Activated effector memory CD4-positive, alpha-beta T cell treated with anti-CD3 and anti-CD28 coated beads, Interleukin-2, amount 50 U/mL, for 16 hours (primary cell): ENCODE measurements around the gene SPEG.
"Not testable (repeated sequence)": the region's sequence is repeated elsewhere in the genome, so short reads cannot be mapped to it uniquely, and the experiment has no call there.

Experiments
- DNase-seq: peaks from one replicate; pipeline ENCODE4 v3.0.0-alpha.2; 2020

SPEG gene

GRCh38 chr2:219405451-219405850 is 29.2 kb upstream of the SPEG start:
- DNase-seq = no peak

DNA sequence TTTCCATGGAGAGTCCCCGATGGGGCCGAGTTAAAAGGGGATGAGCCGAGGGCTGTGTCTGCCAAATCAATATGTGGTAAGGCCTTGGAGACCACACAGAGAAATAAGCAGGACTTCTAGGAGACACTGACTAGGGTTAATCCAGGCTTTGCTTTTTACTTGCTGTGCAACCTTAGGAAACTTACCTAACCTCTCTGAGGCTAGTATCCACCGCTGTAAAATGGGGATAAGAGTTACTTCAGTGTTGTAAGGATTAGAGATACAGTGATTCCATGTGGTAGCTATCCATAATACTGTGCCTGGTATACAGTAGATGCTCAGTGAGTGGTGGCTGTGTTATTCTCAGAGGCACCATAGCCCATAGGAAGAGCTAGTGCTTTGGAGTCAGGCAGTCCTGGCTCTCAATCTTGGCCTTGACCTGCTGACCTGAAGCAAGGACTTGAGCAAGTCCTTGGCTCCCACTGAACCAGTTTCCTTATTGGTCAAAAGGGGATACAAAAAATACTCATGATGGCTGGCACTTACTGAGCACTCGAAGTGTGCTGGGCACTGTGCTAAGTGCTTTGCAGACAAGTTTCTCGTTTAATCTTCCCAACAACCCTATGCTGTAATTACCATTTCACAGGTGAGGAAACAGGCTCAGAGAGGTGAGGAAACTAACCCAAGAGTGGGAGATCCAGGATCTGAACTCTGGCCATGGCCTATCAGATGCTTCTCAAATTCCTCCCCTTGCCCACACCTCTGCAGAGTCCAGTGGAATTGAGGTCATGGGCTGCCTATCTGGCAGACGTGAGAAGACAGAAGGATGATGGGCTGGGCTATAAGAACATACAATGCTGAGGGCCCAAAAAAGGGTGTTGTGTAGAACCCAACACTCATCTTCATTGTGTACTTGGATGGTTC is 28.4 kb upstream of the SPEG start:
- DNase-seq = peak; percentile 17

DNA sequence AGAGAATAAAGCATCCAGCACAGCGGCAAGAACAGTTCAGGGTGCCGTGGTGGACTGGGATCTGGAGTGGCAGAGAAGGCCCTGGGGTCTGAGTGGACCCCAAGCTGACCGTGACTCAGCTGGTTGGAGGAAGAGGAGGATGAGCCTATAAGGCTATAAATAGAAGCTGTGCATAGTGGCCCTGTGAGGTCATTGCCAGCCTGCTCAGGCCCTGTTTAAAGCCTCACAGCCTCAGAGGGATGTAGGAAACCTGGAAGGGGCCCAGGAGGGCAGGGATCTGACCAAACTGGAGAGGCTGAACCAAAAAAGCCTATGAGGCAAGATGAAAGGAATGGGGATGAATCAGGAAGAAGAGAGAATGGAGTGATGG is 27.8 kb upstream of the SPEG start:
- DNase-seq = peak; percentile 27

- not testable (repeated sequence) for DNase-seq
These were observed 27.3 kb upstream of the SPEG start for GRCh38 chr2:219407343-219407742.

DNA sequence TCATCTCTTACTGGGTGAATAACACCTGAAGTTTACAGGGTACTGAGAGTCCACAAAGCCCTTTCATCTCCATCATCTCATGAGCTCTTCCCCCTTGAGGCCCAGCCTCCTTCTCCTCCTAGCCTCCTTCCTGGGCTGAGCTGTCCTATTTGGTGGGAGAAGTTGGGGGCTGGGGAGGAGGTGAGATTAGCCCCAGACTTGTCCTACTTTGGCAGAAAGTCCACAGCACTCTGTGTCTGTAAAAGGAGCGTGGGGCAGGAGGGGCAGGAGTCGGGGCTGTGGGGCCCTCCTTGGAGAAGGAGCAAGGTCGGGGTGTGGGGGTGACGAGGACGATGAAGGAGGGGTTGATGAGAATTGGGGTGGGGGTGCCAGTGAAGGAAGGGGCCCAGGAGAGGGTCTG is 26.4 kb upstream of the SPEG start:
- DNase-seq = no peak

- no peak for DNase-seq
These were observed 26.0 kb upstream of the SPEG start for GRCh38 chr2:219408631-219409030.

DNA sequence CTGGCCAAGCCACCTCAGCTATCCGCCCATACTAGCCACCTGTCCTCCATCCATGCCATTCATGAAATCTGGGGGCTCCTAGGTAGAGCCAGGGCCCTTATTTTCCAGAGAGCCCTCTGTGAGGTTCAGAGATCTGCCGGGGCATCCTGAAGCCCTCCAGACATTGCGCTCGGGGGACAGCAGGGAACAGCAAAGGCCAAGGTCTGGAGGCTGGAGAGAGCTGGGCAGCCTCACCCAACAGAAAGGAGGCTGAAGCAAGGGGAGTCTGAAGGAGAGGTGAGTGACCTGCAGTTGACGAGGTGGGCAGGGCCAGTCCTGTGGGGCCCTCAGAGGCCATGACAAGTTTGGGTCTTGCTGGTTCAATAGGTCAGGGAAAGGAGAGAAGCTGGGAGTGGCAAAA is 25.0 kb upstream of the SPEG start:
- DNase-seq = peak; percentile 37

DNA sequence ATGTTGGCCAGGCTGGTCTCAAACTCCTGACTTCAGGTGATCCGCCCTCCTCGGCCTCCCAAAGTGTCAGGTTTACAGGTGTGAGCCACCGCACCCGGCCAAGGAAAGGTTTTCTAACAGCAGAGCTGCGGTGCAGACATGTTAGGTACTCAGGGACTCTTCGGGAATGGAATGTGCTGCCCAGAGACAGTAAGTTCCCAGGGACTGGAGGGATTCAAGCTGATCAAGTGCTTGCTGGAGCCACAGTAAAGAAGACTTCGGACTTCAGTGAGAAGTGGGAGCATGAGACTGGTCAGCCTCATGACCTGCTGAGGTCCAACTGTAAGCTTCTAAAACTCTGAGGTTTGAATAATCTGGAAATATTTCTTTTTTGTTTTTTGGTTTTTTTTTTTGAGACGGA is 24.3 kb upstream of the SPEG start:
- peak; percentile 34 for DNase-seq

DNA sequence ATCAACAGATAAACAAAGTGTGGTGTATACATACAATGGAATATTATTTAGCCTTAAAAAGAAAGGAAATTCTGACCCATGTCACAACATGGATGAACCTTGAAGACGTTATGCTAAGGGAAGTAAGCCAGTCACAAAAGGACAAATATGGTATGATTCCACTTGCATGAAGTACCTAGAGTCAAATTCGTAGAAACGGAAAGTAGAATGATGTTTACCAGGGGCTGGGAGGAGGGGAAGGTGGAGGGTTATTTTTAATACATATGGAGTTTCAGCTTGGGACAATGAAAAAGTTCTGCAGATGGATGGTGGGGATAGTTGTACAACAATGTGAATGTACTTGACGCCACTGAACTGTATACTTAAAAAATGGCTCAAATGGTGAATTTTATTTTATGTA is 19.8 kb upstream of the SPEG start:
- no peak for DNase-seq

- DNase-seq = no peak
These were observed 18.9 kb upstream of the SPEG start for GRCh38 chr2:219415580-219416234.

GRCh38 chr2:219416235-219416602 is 18.4 kb upstream of the SPEG start:
- DNase-seq = no peak

DNA sequence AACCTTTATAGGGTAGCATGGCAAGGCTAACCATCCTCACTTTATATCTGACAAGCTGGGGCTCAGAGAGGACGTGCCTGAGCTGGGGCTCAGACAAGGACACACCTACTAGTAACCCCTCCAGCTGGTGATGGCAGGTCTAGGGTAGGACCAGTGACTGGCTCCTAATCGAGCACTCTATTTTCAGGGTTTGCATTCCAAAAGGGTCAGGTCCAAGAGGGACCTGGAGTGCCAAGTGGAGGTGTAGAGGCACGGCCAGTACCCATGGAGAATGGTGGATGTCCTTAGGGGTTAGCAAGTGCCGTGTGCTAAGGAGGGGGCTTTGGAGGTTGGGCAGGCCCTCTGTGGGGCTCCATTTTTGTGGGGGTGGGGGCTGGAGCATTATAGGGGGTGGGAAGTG is 17.7 kb upstream of the SPEG start:
- no peak for DNase-seq

DNA sequence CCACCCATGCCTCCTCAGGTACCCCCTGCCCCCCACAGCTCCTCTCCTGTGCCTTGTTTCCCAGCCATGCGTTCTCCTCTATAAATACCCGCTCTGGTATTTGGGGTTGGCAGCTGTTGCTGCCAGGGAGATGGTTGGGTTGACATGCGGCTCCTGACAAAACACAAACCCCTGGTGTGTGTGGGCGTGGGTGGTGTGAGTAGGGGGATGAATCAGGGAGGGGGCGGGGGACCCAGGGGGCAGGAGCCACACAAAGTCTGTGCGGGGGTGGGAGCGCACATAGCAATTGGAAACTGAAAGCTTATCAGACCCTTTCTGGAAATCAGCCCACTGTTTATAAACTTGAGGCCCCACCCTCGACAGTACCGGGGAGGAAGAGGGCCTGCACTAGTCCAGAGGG is 17.3 kb upstream of the SPEG start:
- no peak for DNase-seq

DNA sequence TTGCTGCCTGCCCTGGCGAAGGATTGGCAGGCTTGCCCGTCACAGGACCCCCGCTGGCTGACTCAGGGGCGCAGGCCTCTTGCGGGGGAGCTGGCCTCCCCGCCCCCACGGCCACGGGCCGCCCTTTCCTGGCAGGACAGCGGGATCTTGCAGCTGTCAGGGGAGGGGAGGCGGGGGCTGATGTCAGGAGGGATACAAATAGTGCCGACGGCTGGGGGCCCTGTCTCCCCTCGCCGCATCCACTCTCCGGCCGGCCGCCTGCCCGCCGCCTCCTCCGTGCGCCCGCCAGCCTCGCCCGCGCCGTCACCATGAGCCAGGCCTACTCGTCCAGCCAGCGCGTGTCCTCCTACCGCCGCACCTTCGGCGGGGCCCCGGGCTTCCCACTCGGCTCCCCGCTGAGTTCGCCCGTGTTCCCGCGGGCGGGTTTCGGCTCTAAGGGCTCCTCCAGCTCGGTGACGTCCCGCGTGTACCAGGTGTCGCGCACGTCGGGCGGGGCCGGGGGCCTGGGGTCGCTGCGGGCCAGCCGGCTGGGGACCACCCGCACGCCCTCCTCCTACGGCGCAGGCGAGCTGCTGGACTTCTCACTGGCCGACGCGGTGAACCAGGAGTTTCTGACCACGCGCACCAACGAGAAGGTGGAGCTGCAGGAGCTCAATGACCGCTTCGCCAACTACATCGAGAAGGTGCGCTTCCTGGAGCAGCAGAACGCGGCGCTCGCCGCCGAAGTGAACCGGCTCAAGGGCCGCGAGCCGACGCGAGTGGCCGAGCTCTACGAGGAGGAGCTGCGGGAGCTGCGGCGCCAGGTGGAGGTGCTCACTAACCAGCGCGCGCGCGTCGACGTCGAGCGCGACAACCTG is 16.3 kb upstream of the SPEG start, which contains the start of gene DES:
TSS of gene DES (plus strand) at position 223 of the 857 bp plus-strand sequence. CDS start at position 309, 86 bp downstream.
- DNase-seq = no peak

DNA sequence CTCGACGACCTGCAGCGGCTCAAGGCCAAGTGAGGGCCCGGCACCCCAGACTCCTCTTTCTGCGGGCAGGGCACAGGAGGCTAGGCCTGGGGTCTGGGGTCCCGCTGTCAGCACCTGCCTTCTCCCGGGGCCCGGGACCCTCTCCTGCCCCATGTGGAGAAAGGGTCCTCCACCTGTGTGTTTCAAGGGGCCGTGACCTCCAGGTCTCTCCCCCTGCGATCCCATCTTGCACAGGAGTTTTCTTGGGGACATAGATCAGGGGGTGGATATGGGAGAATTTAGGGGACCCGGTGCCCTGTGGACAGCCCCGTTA is 15.7 kb upstream of the SPEG start:
- DNase-seq = no peak

- no peak for DNase-seq
These were observed 15.1 kb upstream of the SPEG start for GRCh38 chr2:219419331-219420197.

DNA sequence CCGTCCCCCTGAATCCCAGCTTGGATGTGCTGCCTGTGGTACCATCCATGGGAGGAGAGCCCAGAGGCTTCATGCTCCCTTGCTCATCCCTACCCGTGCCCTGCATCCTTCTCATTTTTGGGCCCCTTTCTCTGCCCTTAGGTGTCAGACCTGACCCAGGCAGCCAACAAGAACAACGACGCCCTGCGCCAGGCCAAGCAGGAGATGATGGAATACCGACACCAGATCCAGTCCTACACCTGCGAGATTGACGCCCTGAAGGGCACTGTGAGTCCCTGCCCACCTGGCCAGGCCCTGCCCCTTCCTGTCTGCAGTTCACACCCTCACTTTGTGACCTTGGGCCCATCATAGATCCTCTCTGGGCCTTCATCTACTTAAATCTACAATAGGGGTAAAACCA is 14.0 kb upstream of the SPEG start:
- no peak for DNase-seq

GRCh38 chr2:219421323-219421722 is 13.3 kb upstream of the SPEG start:
- no peak for DNase-seq

- DNase-seq = no peak
These were observed 11.6 kb upstream of the SPEG start for GRCh38 chr2:219422952-219423534.

- no peak for DNase-seq
These were observed 10.8 kb upstream of the SPEG start for GRCh38 chr2:219423652-219424377.

DNA sequence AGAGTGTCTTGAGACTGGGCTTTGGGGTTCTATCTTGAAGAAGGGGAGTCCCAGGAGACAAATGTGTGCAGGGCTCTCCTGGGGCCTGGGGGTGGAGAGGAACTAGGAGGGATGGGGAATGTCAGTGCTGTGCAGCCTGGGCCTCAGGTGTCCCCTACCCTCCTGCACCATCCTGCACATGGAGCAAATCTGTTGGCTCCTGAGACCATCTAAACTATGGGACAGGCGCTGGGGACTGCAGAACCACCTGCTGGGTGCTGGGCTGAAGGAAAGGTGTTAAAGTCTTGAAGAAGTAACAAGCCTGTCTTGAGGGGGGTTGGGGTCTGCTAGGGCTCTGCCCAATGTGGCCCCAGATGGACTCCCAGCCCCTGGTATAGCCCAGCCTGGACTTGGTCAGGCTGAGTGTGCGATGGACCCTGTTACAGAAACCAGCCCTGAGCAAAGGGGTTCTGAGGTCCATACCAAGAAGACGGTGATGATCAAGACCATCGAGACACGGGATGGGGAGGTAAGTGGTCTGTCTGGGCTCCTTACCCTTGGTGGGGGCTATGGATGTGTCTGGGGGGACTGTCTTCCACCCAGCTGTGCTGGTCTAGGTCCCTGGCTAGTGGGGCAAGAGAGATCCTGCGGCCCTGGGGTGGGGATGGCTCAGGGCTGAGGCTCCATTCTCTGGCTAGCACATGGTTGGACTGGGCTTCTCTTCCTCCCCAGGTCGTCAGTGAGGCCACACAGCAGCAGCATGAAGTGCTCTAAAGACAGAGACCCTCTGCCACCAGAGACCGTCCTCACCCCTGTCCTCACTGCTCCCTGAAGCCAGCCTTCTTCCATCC is 9.2 kb upstream of the SPEG start:
- no peak for DNase-seq
